Aorta (tissue), 5 donors: ENCODE measurements around the gene SAE1. TPM values are rescaled to one million over a fixed set of nuclear protein-coding genes. Genes with fewer than 3 reads are reported as not detected.

Experiments used
- ATAC-seq: fragments of 200-7000 bp; cut with Tn5 transposase; one replicate; pipeline ENCODE4 v1.9.1; 2022; ENCODE audit warnings: moderate library complexity; ENCODE audit not compliant: low FRiP score
- DNase-seq, 2 donors: peaks; one replicate each; pipeline ENCODE4 v3.0.0-alpha.2; 2020
- H3K27ac ChIP-seq, 2 donors: one replicate each; pipeline ENCODE4 v1.5.1; 2013; ENCODE audit warnings: low read length in 2 of 2, mild to moderate bottlenecking in 2 of 2, moderate library complexity in 2 of 2, control low read depth in 1 of 2, inconsistent platforms in 1 of 2, low read depth in 1 of 2
- H3K27me3 ChIP-seq, 2 donors: one replicate each; pipeline ENCODE4 v1.6.1; 2013; ENCODE audit warnings: control low read depth in 1 of 2, low read length in 1 of 2, mild to moderate bottlenecking in 1 of 2, moderate library complexity in 1 of 2; ENCODE audit not compliant: insufficient read depth in 2 of 2, control insufficient read depth in 1 of 2
- H3K36me3 ChIP-seq, 2 donors: one replicate each; pipeline ENCODE4 v1.6.1; 2013; ENCODE audit warnings: control low read depth in 1 of 2, low read length in 1 of 2, mild to moderate bottlenecking in 1 of 2; ENCODE audit not compliant: insufficient read depth in 2 of 2, control insufficient read depth in 1 of 2
- H3K4me1 ChIP-seq, 2 donors: one replicate each; pipeline ENCODE4 v1.6.1; 2013; ENCODE audit warnings: low read length in 2 of 2, control low read depth in 1 of 2, mild to moderate bottlenecking in 1 of 2, moderate library complexity in 1 of 2; ENCODE audit not compliant: insufficient read depth in 2 of 2, control insufficient read depth in 1 of 2
- H3K4me3 ChIP-seq, 2 donors: one replicate each; pipeline ENCODE4 v1.5.1; 2013; ENCODE audit warnings: low read length in 2 of 2, control low read depth in 1 of 2, mild to moderate bottlenecking in 1 of 2
- H3K9me3 ChIP-seq: one replicate; pipeline ENCODE4 v1.6.1; 2013; ENCODE audit warnings: mild to moderate bottlenecking, low read length; ENCODE audit not compliant: control insufficient read depth
- WGBS, 2 donors: extraction: QIAGEN DNeasy Blood & Tissue Kit; methylation state at CpG; one replicate each; pipeline ENCODE4 v1.1.7; 2013; 5-methylcytosine and 5-hydroxymethylcytosine counted together
- intact Hi-C, 2 donors: fragments of 100-400 bp; cut with DNase I; formaldehyde crosslinking; loops; one replicate each; pipeline versions ENCODE4 v1.14.2 to v1.15.0; 2022
- polyA plus RNA-seq, 2 donors: library from polyadenylated mRNA; stranded (reverse); fragments of 200-250 nt; gene quantifications; one replicate each; pipeline ENCODE4 v1.2.3, GENCODE V29; 2013
- total RNA-seq, 2 donors: library from RNA; stranded (reverse); fragmentation: NEBNext Ultra II Directional; extraction: Animal tissue kit (Norgen Biotek cat#: 25700); gene quantifications; one replicate each; pipeline ENCODE4 v1.2.1, GENCODE V29; 2021
- donor health status: healthy with polysubstance abuse.
- donor health status: Bipolar disorder and iron deficiency.
- donor health status: DM: no; HTN: no; CAD: no.
- donor health status: DM: no; HTN: no; CAD: no.
- donor health status: DM: yes; HTN: yes; CAD: no.

Gene SAE1
- total and polyA plus RNA-seq, 4 donors, result 44.5 to 64.9 (median 54.3) TPM

- DNase-seq, result no peak
- WGBS, 2 donors, result 88 to 92% methylated on average over 1 of the region's 1 CpG
- Histone ChIP-seq H3K9me3 (no peaks in the 10 kb centered on the region), H3K27ac (no peak overlapping the region), H3K4me1 (no peaks in the 10 kb centered on the region), H3K27me3 (no peaks in the 10 kb centered on the region), H3K36me3 (no peaks in the 10 kb centered on the region), H3K4me3 (no peak overlapping the region)
- no peak for ATAC-seq
- intact Hi-C loops, result loop anchor here in 1 of 2 donors (10.0 kb wide), 1 partner anchor 49 kb away; no protein-coding TSS in a partner anchor
These were observed 64.8 kb downstream of the SAE1 start for GRCh38 chr19:47195434-47195833.

- Histone ChIP-seq H3K36me3 (no peaks in the 10 kb centered on the region), H3K4me3 (no peak overlapping the region), H3K27me3 (no peaks in the 10 kb centered on the region), H3K9me3 (no peaks in the 10 kb centered on the region), H3K27ac (no peak overlapping the region), H3K4me1 (no peaks in the 10 kb centered on the region)
- intact Hi-C loops, result loop anchor here in 1 of 2 donors (10.0 kb wide), 1 partner anchor 48 kb away; no protein-coding TSS in a partner anchor
- 95 to 96% methylated on average over 4 of the region's 4 CpGs for WGBS, 2 donors
- ATAC-seq, result no peak
- no peak for DNase-seq
These were observed 66.5 kb downstream of the SAE1 start for GRCh38 chr19:47197141-47197540.

- H3K27me3 ChIP-seq, result no peaks in the 10 kb centered on the region
- ATAC-seq (no peak), DNase-seq (no peak)
- H3K36me3 ChIP-seq, result no peaks in the 10 kb centered on the region
- intact Hi-C loops, result no loop called here
- H3K27ac ChIP-seq, result no peak overlapping the region
- no peaks in the 10 kb centered on the region for H3K9me3 ChIP-seq
- no peak overlapping the region for H3K4me3 ChIP-seq
- WGBS, 2 donors, result 82 to 97% methylated on average over 3 of the region's 3 CpGs
- H3K4me1 ChIP-seq, result no peaks in the 10 kb centered on the region
These were observed 69.9 kb downstream of the SAE1 start for GRCh38 chr19:47200530-47200929.

GRCh38 chr19:47203254-47203653 is 72.6 kb downstream of the SAE1 start:
- intact Hi-C loops, result no loop called here
- WGBS, 2 donors, result 75 to 81% methylated on average over 3 of the region's 3 CpGs

GRCh38 chr19:47209319-47210179 is 78.9 kb downstream of the SAE1 start:
- no peak for ATAC-seq
- intact Hi-C loops, result loop anchor here (5.0 kb wide), 3 partner anchors 38 to 62 kb away; no protein-coding TSS in a partner anchor
- peaks cover 0 to 4% of the 10 kb centered on the region in 2 donors for H3K36me3 ChIP-seq
- no peaks in the 10 kb centered on the region for H3K27me3 ChIP-seq
- WGBS, 2 donors, result 73 to 78% methylated on average over 13 of the region's 13 CpGs
- no peak overlapping the region for H3K4me3 ChIP-seq
- H3K9me3 ChIP-seq, result no peaks in the 10 kb centered on the region
- DNase-seq, result no peak
- H3K27ac ChIP-seq, result no peak overlapping the region
- H3K4me1 ChIP-seq, result no peaks in the 10 kb centered on the region

More at GRCh38 chr19:47203254-47203653, 72.6 kb downstream of the SAE1 start:
- H3K27me3 ChIP-seq, result no peaks in the 10 kb centered on the region
- no peaks in the 10 kb centered on the region for H3K4me1 ChIP-seq
- no peaks in the 10 kb centered on the region for H3K9me3 ChIP-seq
- ATAC-seq (no peak), DNase-seq (no peak)
- H3K4me3 ChIP-seq, result no peak overlapping the region
- no peaks in the 10 kb centered on the region for H3K36me3 ChIP-seq
- H3K27ac ChIP-seq, result no peak overlapping the region

- ATAC-seq, result no peak
- no peaks in the 10 kb centered on the region for H3K9me3 ChIP-seq
- H3K27me3 ChIP-seq, result no peaks in the 10 kb centered on the region
- H3K27ac ChIP-seq, result no peak overlapping the region
- peaks cover 0 to 4% of the 10 kb centered on the region in 2 donors for H3K36me3 ChIP-seq
- intact Hi-C loops, result loop anchor here in 1 of 2 donors (5.0 kb wide), 2 partner anchors 37 to 63 kb away; no protein-coding TSS in a partner anchor
- no peak overlapping the region for H3K4me3 ChIP-seq
- no peaks in the 10 kb centered on the region for H3K4me1 ChIP-seq
- DNase-seq, result no peak
These were observed 79.5 kb downstream of the SAE1 start for GRCh38 chr19:47210180-47210490.

- Histone ChIP-seq H3K27ac (no peak overlapping the region), H3K27me3 (no peaks in the 10 kb centered on the region), H3K9me3 (no peaks in the 10 kb centered on the region), H3K4me3 (no peak overlapping the region), H3K36me3 (peaks cover 0 to 4% of the 10 kb centered on the region in 2 donors), H3K4me1 (no peaks in the 10 kb centered on the region)
- ATAC-seq (peak; percentile 86), DNase-seq (peak in 1 of 2 donors; percentile 83)
- WGBS, 2 donors, result 38 to 42% methylated on average over 19 of the region's 19 CpGs
- intact Hi-C loops, result loop anchor here (1.0 to 5.0 kb wide), 3 partner anchors 33 to 64 kb away; no protein-coding TSS in a partner anchor
These were observed 80.2 kb downstream of the SAE1 start for GRCh38 chr19:47210689-47211316.

- Histone ChIP-seq H3K9me3 (no peaks in the 10 kb centered on the region), H3K27ac (no peak overlapping the region), H3K4me3 (no peak overlapping the region), H3K27me3 (no peaks in the 10 kb centered on the region), H3K36me3 (peaks cover 0 to 2% of the 10 kb centered on the region in 2 donors), H3K4me1 (no peaks in the 10 kb centered on the region)
- no peak for ATAC-seq
- DNase-seq, result no peak
- 88 to 97% methylated on average over 5 of the region's 5 CpGs for WGBS, 2 donors
- intact Hi-C loops, result no loop called here
These were observed 84.9 kb downstream of the SAE1 start for GRCh38 chr19:47215581-47215980.
